GM18505 (cell line): Measurements from ENCODE around the gene ITGB7.

Experiments
- ATAC-seq: cut with Tn5 transposase; IDR thresholded peaks from one replicate; pipeline ENCODE4 v1.9.1; 2021; ENCODE audit not compliant: unreplicated experiment
- POLR2A ChIP-seq: IDR thresholded peaks from 4 replicates; pipeline ENCODE4 v1.6.1; 2011; ENCODE audit warnings: borderline replicate concordance; ENCODE audit not compliant: insufficient read depth, insufficient read length; ENCODE audit errors: extremely low read depth

ITGB7 gene

GRCh38 chr12:53207042-53207441 lies at the start of gene ITGB7:
Gene ITGB7, minus strand, starts transcription at chr12:53207251. Its CDS starts 6,808 bp downstream, at chr12:53200443.
- ATAC-seq = peak; percentile 39
- peak; percentile 99 for TF ChIP-seq POLR2A

- no peak for ATAC-seq
- TF ChIP-seq POLR2A = no peak
Observed at GRCh38 chr12:53255996-53256395, 48.9 kb upstream of the ITGB7 start.

- no peak for TF ChIP-seq POLR2A
- no peak for ATAC-seq
Observed at GRCh38 chr12:53254816-53255545, 47.9 kb upstream of the ITGB7 start.

- TF ChIP-seq POLR2A = no peak
- no peak for ATAC-seq
Observed at GRCh38 chr12:53253298-53253697, 46.2 kb upstream of the ITGB7 start.

GRCh38 chr12:53252349-53252916 lies 45.4 kb upstream of the ITGB7 start:
- TF ChIP-seq POLR2A = no peak
- no peak for ATAC-seq

- peak; percentile 82 for TF ChIP-seq POLR2A
- peak; percentile 65 for ATAC-seq
Observed at GRCh38 chr12:53251477-53252348, 44.7 kb upstream of the ITGB7 start.

GRCh38 chr12:53245286-53245685 lies 38.2 kb upstream of the ITGB7 start:
- TF ChIP-seq POLR2A = no peak

GRCh38 chr12:53244337-53244736 lies 37.3 kb upstream of the ITGB7 start:
- no peak for ATAC-seq
- no peak for TF ChIP-seq POLR2A

More at GRCh38 chr12:53245286-53245685, 38.2 kb upstream of the ITGB7 start:
- no peak for ATAC-seq

GRCh38 chr12:53241623-53242412 lies 34.8 kb upstream of the ITGB7 start:
- no peak for ATAC-seq
- TF ChIP-seq POLR2A = no peak

- no peak for ATAC-seq
- no peak for TF ChIP-seq POLR2A
Observed at GRCh38 chr12:53239643-53240258, 32.7 kb upstream of the ITGB7 start.

- no peak for TF ChIP-seq POLR2A
- ATAC-seq = no peak
Observed at GRCh38 chr12:53236443-53237111, 29.5 kb upstream of the ITGB7 start.
